Activated T-cell treated with anti-CD3 and anti-CD28 coated beads for 4 hours (primary cell): ENCODE measurements around the gene AHR.
"Not testable (repeated sequence)": the region's sequence is repeated elsewhere in the genome, so short reads cannot be mapped to it uniquely, and the experiment has no call there.

ENCODE experiments used
- DNase-seq: peaks from one replicate; pipeline ENCODE4 v3.0.0-alpha.2; 2020

Gene AHR

GRCh38 chr7:17342756-17343155 is 44.3 kb downstream of the AHR start:
- no peak for DNase-seq

GRCh38 chr7:17347401-17347800 is 48.9 kb downstream of the AHR start:
- DNase-seq = no peak

GRCh38 chr7:17348932-17349331 is 50.5 kb downstream of the AHR start:
- not testable (repeated sequence) for DNase-seq

- not testable (repeated sequence) for DNase-seq
Observed at GRCh38 chr7:17350321-17350720, 51.9 kb downstream of the AHR start.

GRCh38 chr7:17353650-17354419 is 55.4 kb downstream of the AHR start:
- not testable (repeated sequence) for DNase-seq

GRCh38 chr7:17354473-17354872 is 56.0 kb downstream of the AHR start:
- DNase-seq = no peak

GRCh38 chr7:17355050-17355449 is 56.6 kb downstream of the AHR start:
- DNase-seq = no peak

- no peak for DNase-seq
Observed at GRCh38 chr7:17357952-17358351, 59.5 kb downstream of the AHR start.

- no peak for DNase-seq
Observed at GRCh38 chr7:17359610-17360009, 61.2 kb downstream of the AHR start.

GRCh38 chr7:17362439-17363105 is 64.1 kb downstream of the AHR start:
- no peak for DNase-seq

- DNase-seq = no peak
Observed at GRCh38 chr7:17364671-17365070, 66.2 kb downstream of the AHR start.

- DNase-seq = no peak
Observed at GRCh38 chr7:17365775-17366174, 67.3 kb downstream of the AHR start.

GRCh38 chr7:17367502-17367901 is 69.0 kb downstream of the AHR start:
- no peak for DNase-seq

GRCh38 chr7:17368856-17369524 is 70.5 kb downstream of the AHR start:
- DNase-seq = no peak

GRCh38 chr7:17369691-17370426 is 71.4 kb downstream of the AHR start:
- DNase-seq = no peak

GRCh38 chr7:17370901-17371585 is 72.6 kb downstream of the AHR start:
- DNase-seq = no peak

GRCh38 chr7:17371671-17372524 is 73.4 kb downstream of the AHR start:
- no peak for DNase-seq

GRCh38 chr7:17374157-17374556 is 75.7 kb downstream of the AHR start:
- DNase-seq = no peak

GRCh38 chr7:17374654-17375053 is 76.2 kb downstream of the AHR start:
- no peak for DNase-seq

GRCh38 chr7:17376595-17376994 is 78.1 kb downstream of the AHR start:
- DNase-seq = no peak
